CD4-positive, alpha-beta T cell (primary cell): Measurements from ENCODE around the gene LPGAT1. TPM values are rescaled to one million over a fixed set of nuclear protein-coding genes. Genes with fewer than 3 reads are reported as not detected.

ENCODE experiments used
- ATAC-seq: fragments of 200-7000 bp; cut with Tn5 transposase; one replicate; pipeline ENCODE4 v1.10.0; 2022; ENCODE audit warnings: mild to moderate bottlenecking; ENCODE audit not compliant: poor library complexity
- CTCF ChIA-PET: fragments of 350-600 bp; sonication (Branson Sonifier 250); formaldehyde crosslinking; loops from one replicate; lab custom pipeline; 2021; ENCODE audit warnings: antibody characterized with exemption, inconsistent platforms; lab: Charles Lee
- POLR2A ChIA-PET: fragments of 350-600 bp; sonication (Branson Sonifier 250); formaldehyde crosslinking; loops from one replicate; lab custom pipeline; 2021; ENCODE audit warnings: antibody characterized with exemption, inconsistent platforms; lab: Charles Lee
- DNase-seq, 14 experiments: peaks; one replicate each; pipeline ENCODE4 v3.0.0-alpha.2; 2013 to 2020; ENCODE audit warnings: mixed read lengths in 2 of 14
- H3K27ac ChIP-seq, 2 donors: one replicate each; pipeline versions ENCODE4 v1.5.1 to v1.7.0; 2013; ENCODE audit warnings: low read length in 2 of 2, low read depth in 1 of 2, mild to moderate bottlenecking in 1 of 2
- H3K27me3 ChIP-seq, 2 experiments: 1 replicate in 1 of 2; 2 replicates in 1 of 2; pipeline versions ENCODE4 v1.6.1 to v1.7.0; 2013; ENCODE audit warnings: low read length in 2 of 2, control low read depth in 1 of 2, mild to moderate bottlenecking in 1 of 2, moderate library complexity in 1 of 2; ENCODE audit not compliant: insufficient read depth in 2 of 2, control insufficient read depth in 1 of 2
- H3K36me3 ChIP-seq: one replicate; pipeline ENCODE4 v1.6.1; 2013; ENCODE audit warnings: low read length, control low read depth; ENCODE audit not compliant: insufficient read depth
- H3K4me1 ChIP-seq: one replicate; pipeline ENCODE4 v1.6.1; 2013; ENCODE audit warnings: low read length, control low read depth; ENCODE audit not compliant: insufficient read depth
- H3K4me3 ChIP-seq: one replicate; pipeline ENCODE4 v1.5.1; 2013; ENCODE audit warnings: mild to moderate bottlenecking, low read length, moderate library complexity
- H3K9me3 ChIP-seq, 2 experiments: 1 replicate in 1 of 2; 2 replicates in 1 of 2; pipeline versions ENCODE4 v1.6.1 to v1.7.0; 2013; ENCODE audit warnings: low read length in 2 of 2, mild to moderate bottlenecking in 2 of 2, control low read depth in 1 of 2, moderate library complexity in 1 of 2; ENCODE audit not compliant: control insufficient read depth in 1 of 2, insufficient read depth in 1 of 2
- H3K27ac Mint-ChIP-seq: one replicate; pipeline ENCODE4 v1.8.0; 2020; ENCODE audit warnings: mixed read lengths
- H3K27me3 Mint-ChIP-seq: one replicate; pipeline ENCODE4 v1.8.0; 2021; ENCODE audit warnings: mixed read lengths
- H3K36me3 Mint-ChIP-seq: one replicate; pipeline ENCODE4 v1.8.0; 2021; ENCODE audit warnings: low read depth, mixed read lengths
- H3K4me1 Mint-ChIP-seq: one replicate; pipeline ENCODE4 v1.8.0; 2021; ENCODE audit warnings: low read depth, mixed read lengths
- H3K4me3 Mint-ChIP-seq: one replicate; pipeline ENCODE4 v1.8.0; 2020; ENCODE audit warnings: mild to moderate bottlenecking, mixed read lengths
- H3K9me3 Mint-ChIP-seq: one replicate; pipeline ENCODE4 v1.8.0; 2020; ENCODE audit warnings: mixed read lengths
- intact Hi-C, 2 experiments: fragments of 100-400 bp; cut with DNase I in 1 of 2; cut with micrococcal nuclease in 1 of 2; formaldehyde crosslinking; loops; one replicate each; pipeline versions ENCODE4 v1.15.1 to v1.9.0; 2023 to 2025; cut with DNase I, micrococcal nuclease
- total RNA-seq, 174 experiments: library from RNA in 2 of 174; stranded (reverse) in 2 of 174; gene quantifications; one replicate each; pipeline ENCODE4 v1.2.3 and lab custom pipeline; 2021 to 2026
- TF ChIP-seq, protein P1 (sequence below): fragments of 200-600 bp; IDR thresholded peaks from one replicate; pipeline ENCODE4 v1.8.0; 2022; ENCODE audit warnings: antibody characterized with exemption, mild to moderate bottlenecking

The LPGAT1 gene
- total RNA-seq, 2 experiments from 2014 or later = 14.0 to 14.4 TPM

DNA sequence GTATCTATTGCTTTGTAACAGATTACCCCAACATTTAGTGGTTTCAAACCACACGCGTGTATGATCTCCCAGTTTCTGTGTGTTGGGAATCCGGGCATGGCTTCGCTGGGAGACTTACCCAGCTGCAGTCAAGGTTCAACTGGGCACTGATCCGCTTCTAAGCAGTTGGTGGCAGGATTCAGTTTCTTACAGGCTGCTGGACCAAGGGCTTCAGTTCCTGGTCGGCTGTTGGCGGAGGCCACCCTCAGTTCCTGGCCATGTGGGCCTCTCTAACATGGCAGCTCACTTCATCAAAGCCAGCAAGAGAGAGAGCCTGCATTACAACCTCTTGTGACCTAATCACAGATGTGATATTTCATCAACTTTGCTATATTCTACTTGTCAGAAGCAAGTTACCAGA is 101.3 kb downstream of the LPGAT1 start:
- ChIA-PET POLR2A (interaction anchor here (0.7 kb wide), 1 partner anchor 10 kb away, joined by 3 read pairs; no protein-coding TSS in a partner anchor), CTCF (interaction anchor here (1.3 kb wide), 1 partner anchor 31 kb away, joined by 4 read pairs; no protein-coding TSS in a partner anchor)
- H3K27me3 ChIP-seq = no peaks in the 10 kb centered on the region
- no peak overlapping the region for H3K27ac ChIP-seq
- DNase-seq (no peak), ATAC-seq (no peak)
- intact Hi-C loops = no loop called here
- Mint-ChIP-seq H3K4me3 (no peak overlapping the region), H3K27me3 (no peaks in the 10 kb centered on the region), H3K27ac (no peak overlapping the region), H3K9me3 (no peaks in the 10 kb centered on the region), H3K36me3 (no peaks in the 10 kb centered on the region), H3K4me1 (no peaks in the 10 kb centered on the region)
- H3K4me3 ChIP-seq = no peak overlapping the region
- TF ChIP-seq, protein P1, sequence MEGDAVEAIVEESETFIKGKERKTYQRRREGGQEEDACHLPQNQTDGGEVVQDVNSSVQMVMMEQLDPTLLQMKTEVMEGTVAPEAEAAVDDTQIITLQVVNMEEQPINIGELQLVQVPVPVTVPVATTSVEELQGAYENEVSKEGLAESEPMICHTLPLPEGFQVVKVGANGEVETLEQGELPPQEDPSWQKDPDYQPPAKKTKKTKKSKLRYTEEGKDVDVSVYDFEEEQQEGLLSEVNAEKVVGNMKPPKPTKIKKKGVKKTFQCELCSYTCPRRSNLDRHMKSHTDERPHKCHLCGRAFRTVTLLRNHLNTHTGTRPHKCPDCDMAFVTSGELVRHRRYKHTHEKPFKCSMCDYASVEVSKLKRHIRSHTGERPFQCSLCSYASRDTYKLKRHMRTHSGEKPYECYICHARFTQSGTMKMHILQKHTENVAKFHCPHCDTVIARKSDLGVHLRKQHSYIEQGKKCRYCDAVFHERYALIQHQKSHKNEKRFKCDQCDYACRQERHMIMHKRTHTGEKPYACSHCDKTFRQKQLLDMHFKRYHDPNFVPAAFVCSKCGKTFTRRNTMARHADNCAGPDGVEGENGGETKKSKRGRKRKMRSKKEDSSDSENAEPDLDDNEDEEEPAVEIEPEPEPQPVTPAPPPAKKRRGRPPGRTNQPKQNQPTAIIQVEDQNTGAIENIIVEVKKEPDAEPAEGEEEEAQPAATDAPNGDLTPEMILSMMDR = no peak
- no peaks in the 10 kb centered on the region for H3K9me3 ChIP-seq
- H3K4me1 ChIP-seq = no peaks in the 10 kb centered on the region
- H3K36me3 ChIP-seq = no peaks in the 10 kb centered on the region

DNA sequence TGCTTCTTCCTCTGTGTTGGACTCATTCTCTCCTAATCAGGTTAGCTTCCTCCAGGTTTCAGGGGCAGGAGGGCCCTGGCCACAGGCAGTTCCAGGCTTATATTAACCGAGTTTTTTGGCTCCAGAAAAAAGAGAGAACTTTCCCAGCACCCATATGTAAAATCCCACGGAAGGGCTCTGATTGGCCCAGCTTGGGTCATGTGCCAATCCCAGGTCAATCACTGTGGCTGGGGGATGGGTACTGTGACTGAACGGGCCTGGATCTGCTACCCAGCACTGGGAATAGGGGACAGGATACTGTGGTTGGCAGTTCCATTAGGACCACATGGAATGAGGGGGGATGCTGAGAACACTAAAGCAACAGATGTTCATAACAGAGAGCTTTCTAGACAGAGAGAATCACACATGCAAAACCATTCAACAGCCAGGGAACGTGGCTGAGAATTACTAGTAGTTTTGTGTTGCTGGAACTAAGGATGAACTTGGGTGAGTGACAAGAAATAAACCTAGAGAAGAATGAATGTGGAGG is 104.0 kb downstream of the LPGAT1 start:
- Histone ChIP-seq H3K27ac (no peak overlapping the region), H3K4me1 (no peaks in the 10 kb centered on the region), H3K36me3 (no peaks in the 10 kb centered on the region), H3K9me3 (no peaks in the 10 kb centered on the region), H3K27me3 (no peaks in the 10 kb centered on the region), H3K4me3 (no peak overlapping the region)
- no peak overlapping the region for H3K27ac Mint-ChIP-seq
- H3K4me1 Mint-ChIP-seq = no peaks in the 10 kb centered on the region
- POLR2A ChIA-PET = no interaction called here
- H3K27me3 Mint-ChIP-seq = no peaks in the 10 kb centered on the region
- TF ChIP-seq, protein P1 = no peak
- CTCF ChIA-PET = no interaction called here
- DNase-seq (no peak), ATAC-seq (no peak)
- intact Hi-C loops = no loop called here
- no peaks in the 10 kb centered on the region for H3K9me3 Mint-ChIP-seq
- no peak overlapping the region for H3K4me3 Mint-ChIP-seq
- no peaks in the 10 kb centered on the region for H3K36me3 Mint-ChIP-seq

DNA sequence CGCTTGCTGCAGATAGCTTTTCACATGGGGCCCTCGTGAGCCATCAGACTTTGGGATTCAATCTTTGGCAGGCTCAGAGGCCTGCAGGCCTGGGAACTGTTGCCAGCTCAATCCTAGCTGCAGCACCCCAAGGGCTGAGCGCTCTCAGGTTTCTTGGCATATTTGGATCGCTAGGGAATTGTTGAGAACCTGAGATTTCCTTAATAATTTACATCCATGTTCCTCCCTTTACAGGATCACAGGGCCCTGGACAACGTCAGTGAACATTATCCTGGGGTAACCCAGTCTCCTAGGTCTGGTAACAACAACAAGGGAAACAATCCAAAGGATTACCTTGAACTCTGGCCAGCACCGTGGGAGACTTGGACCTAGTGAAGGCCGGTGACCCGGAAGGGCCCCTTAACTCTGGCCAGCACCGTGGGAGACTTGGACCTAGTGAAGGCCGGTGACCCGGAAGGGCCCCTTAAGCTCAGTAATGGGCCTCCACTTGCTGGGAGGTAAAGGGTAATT is 105.8 kb downstream of the LPGAT1 start:
- Histone ChIP-seq H3K36me3 (no peaks in the 10 kb centered on the region), H3K27me3 (no peaks in the 10 kb centered on the region), H3K9me3 (no peaks in the 10 kb centered on the region), H3K4me1 (no peaks in the 10 kb centered on the region), H3K4me3 (no peak overlapping the region), H3K27ac (no peak overlapping the region)
- ChIA-PET CTCF (no interaction called here), POLR2A (no interaction called here)
- H3K27me3 Mint-ChIP-seq = no peaks in the 10 kb centered on the region
- H3K9me3 Mint-ChIP-seq = no peaks in the 10 kb centered on the region
- no peak overlapping the region for H3K27ac Mint-ChIP-seq
- ATAC-seq (no peak), DNase-seq (no peak)
- intact Hi-C loops = no loop called here
- TF ChIP-seq, protein P1 = no peak
- no peaks in the 10 kb centered on the region for H3K36me3 Mint-ChIP-seq
- H3K4me1 Mint-ChIP-seq = no peaks in the 10 kb centered on the region
- H3K4me3 Mint-ChIP-seq = no peak overlapping the region
